ENCODE measurements around the gene COX5B. TPM values are rescaled to one million over a fixed set of nuclear protein-coding genes. Genes with fewer than 3 reads are reported as not detected.
"Not testable (repeated sequence)": the region's sequence is repeated elsewhere in the genome, so short reads cannot be mapped to it uniquely, and the experiment has no call there.

Gene COX5B
- total RNA-seq, 1 donor from 2014 or later, result 155 TPM

GRCh38 chr2:97678298-97678697 is 32.4 kb downstream of the COX5B start:
- Histone ChIP-seq H3K4me1 (no peaks in the 10 kb centered on the region), H3K36me3 (no peaks in the 10 kb centered on the region), H3K9me3 (no peaks in the 10 kb centered on the region), H3K27ac (no peak overlapping the region), H3K27me3 (no peaks in the 10 kb centered on the region), H3K4me3 (no peak overlapping the region)
- ATAC-seq, result no peak
- intact Hi-C loops (cut with DNase I), result no loop called here
- TF ChIP-seq, protein P1, sequence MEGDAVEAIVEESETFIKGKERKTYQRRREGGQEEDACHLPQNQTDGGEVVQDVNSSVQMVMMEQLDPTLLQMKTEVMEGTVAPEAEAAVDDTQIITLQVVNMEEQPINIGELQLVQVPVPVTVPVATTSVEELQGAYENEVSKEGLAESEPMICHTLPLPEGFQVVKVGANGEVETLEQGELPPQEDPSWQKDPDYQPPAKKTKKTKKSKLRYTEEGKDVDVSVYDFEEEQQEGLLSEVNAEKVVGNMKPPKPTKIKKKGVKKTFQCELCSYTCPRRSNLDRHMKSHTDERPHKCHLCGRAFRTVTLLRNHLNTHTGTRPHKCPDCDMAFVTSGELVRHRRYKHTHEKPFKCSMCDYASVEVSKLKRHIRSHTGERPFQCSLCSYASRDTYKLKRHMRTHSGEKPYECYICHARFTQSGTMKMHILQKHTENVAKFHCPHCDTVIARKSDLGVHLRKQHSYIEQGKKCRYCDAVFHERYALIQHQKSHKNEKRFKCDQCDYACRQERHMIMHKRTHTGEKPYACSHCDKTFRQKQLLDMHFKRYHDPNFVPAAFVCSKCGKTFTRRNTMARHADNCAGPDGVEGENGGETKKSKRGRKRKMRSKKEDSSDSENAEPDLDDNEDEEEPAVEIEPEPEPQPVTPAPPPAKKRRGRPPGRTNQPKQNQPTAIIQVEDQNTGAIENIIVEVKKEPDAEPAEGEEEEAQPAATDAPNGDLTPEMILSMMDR (IDR thresholded peaks at IDR 0.05), result no peak
- DNase-seq, result no peak

DNA sequence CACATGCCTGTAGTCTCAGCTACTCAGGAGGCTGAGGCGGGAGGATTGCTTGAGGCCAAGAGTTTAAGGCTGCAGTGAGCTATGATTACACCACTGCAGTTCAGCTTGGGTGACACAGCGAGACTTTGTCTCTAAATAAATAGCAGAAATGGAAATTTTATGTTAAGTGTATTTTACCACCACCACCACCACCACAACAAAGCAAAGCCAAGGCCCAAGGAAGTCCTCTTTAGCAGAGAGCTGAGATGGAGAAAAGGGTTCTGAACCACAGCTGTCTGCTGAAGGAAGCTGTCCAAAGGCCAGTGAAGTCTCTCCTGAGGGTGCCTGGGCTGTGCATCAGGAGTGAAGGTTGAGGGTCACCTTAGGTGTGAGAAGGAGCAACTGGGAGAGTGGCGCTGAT is 41.4 kb downstream of the COX5B start:
- intact Hi-C loops (cut with DNase I); ATAC-seq; H3K4me1 ChIP-seq; H3K36me3 ChIP-seq; H3K27ac ChIP-seq; DNase-seq; H3K9me3 ChIP-seq; H3K27me3 ChIP-seq; H3K4me3 ChIP-seq: not testable (repeated sequence)

DNA sequence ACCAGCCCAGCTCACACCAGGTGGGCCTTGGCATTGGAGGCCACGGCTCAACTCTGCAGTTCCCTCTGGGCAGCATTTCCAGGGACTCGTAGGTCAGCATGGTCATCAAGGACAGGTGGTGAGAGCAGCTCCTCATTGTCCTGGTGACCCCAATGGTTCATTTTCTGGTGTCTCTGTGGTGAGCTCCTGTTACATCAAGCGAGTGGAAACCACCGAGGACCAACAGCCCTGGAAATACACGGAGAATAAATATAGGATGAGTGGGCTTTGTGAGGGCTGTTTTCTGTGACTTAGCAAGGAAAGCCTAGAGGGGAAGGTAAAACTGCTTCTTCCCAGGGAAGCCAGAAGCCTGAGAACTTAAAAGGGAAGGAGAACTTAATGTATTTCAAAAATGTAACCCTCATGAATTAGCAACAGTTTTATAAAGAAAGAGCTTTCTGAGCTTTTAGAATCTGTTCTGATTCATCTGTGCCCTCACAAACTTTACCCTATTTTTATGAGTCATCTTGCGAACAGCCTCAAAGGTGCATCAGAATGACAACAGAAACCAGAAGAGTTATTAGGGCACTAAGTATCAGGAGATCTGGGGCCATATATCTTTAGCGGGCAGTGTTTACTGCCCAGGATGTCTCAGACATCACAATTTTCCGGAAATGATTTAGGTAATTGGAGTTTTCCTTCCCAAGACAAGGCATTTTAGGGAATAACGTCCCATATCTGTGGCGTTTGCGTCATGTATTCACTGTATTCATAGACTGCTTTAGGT is 42.4 kb downstream of the COX5B start:
- H3K4me1 ChIP-seq, result no peaks in the 10 kb centered on the region
- DNase-seq (no peak), ATAC-seq (no peak)
- no peaks in the 10 kb centered on the region for H3K36me3 ChIP-seq
- intact Hi-C loops (cut with DNase I), result no loop called here
- H3K27ac ChIP-seq, result no peak overlapping the region
- H3K27me3 ChIP-seq, result no peaks in the 10 kb centered on the region
- no peaks in the 10 kb centered on the region for H3K9me3 ChIP-seq
- TF ChIP-seq, protein P1 (IDR thresholded peaks at IDR 0.05), result no peak
- H3K4me3 ChIP-seq, result no peak overlapping the region

- Histone ChIP-seq H3K4me1 (no peaks in the 10 kb centered on the region), H3K9me3 (no peaks in the 10 kb centered on the region), H3K27ac (no peak overlapping the region), H3K36me3 (no peaks in the 10 kb centered on the region), H3K4me3 (no peak overlapping the region), H3K27me3 (no peaks in the 10 kb centered on the region)
- TF ChIP-seq, protein P1 (IDR thresholded peaks at IDR 0.05), result no peak
- DNase-seq (no peak), ATAC-seq (peak; percentile 36)
- intact Hi-C loops (cut with DNase I), result no loop called here
Observed at GRCh38 chr2:97691166-97691565, 45.3 kb downstream of the COX5B start.

DNA sequence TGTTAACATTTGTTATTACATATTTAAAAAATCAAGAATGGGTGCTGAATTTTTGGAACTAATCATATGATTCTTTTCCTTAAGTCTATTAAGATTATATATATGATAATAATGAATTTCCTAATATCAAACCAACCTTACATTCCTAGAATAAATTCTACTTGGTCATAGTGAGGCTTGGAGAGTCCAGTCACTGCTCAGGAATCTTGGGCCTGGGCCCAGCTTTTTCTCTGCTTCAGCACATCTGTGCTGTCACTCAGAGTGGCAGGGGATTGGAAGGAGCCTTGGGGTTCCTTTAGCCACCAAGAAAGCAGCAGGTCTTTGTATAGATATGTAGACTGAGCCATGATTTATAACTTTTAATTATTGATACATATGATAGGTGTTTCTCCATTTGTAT is 47.6 kb downstream of the COX5B start:
- TF ChIP-seq, protein P1 (IDR thresholded peaks at IDR 0.05), result no peak

GRCh38 chr2:97695744-97696143 is 49.9 kb downstream of the COX5B start:
- no peak for DNase-seq
- intact Hi-C loops (cut with DNase I), result no loop called here

More for the DNA sequence above, 47.6 kb downstream of the COX5B start:
- H3K4me1 ChIP-seq, result no peaks in the 10 kb centered on the region
- DNase-seq (no peak), ATAC-seq (no peak)
- no peaks in the 10 kb centered on the region for H3K27me3 ChIP-seq
- intact Hi-C loops (cut with DNase I), result no loop called here
- no peaks in the 10 kb centered on the region for H3K9me3 ChIP-seq
- no peak overlapping the region for H3K27ac ChIP-seq
- no peak overlapping the region for H3K4me3 ChIP-seq
- H3K36me3 ChIP-seq, result no peaks in the 10 kb centered on the region

More at GRCh38 chr2:97695744-97696143, 49.9 kb downstream of the COX5B start:
- Histone ChIP-seq H3K9me3 (no peaks in the 10 kb centered on the region), H3K27ac (no peak overlapping the region), H3K36me3 (no peaks in the 10 kb centered on the region), H3K4me1 (no peaks in the 10 kb centered on the region), H3K4me3 (no peak overlapping the region), H3K27me3 (no peaks in the 10 kb centered on the region)
- no peak for ATAC-seq
- TF ChIP-seq, protein P1 (IDR thresholded peaks at IDR 0.05), result no peak

Data from upper lobe of right lung (tissue), 1 donor.